Tibial nerve (tissue), 3 donors: ENCODE measurements around the gene FERD3L.

Source experiments
- CTCF ChIP-seq, 5 experiments: fragments of 200-600 bp in 3 of 5; fragments of 450-650 bp in 2 of 5; sonication (generic) in 3 of 5; IDR thresholded peaks; one replicate each; pipeline ENCODE4 v1.5.1; 2016 to 2019; ENCODE audit warnings: antibody characterized with exemption in 5 of 5, mild to moderate bottlenecking in 3 of 5, moderate library complexity in 2 of 5
- POLR2A ChIP-seq, 2 donors: fragments of 450-650 bp; IDR thresholded peaks; one replicate each; pipeline ENCODE4 v1.6.1; 2017; ENCODE audit warnings: antibody characterized with exemption in 2 of 2, mild to moderate bottlenecking in 2 of 2, moderate library complexity in 2 of 2

DNA sequence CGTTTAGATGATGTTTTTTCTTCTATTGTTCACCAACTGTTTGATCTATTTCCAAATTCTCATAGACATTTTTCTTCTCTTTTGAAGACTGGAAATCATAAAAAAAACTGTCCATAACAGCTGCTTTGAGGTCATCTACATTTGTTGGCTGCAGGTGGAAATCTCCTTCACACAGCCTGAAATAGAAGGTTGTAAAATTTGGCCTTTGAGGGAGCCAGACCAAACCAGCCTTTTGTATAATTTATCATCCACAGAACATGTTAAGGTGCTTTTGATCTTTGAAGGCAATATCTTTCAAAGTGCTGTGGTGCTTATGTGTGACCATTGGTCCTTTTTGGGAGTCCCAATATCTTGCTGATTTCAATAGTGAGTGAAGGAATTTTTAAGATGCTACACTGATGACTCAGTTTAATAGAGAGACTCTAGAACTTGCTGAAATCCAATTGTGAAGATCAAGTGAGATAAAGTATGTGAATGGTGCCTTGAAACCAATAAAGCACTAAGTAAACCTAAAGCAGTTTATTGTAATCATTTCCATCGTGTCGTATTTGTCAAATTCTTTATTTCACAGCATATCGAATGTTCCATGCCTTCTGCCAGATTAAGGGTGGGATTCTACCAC is 5.4 kb downstream of the FERD3L start:
- TF ChIP-seq POLR2A (IDR thresholded peaks at IDR 0.05): no peak
- no peak for TF ChIP-seq CTCF (IDR thresholded peaks at IDR 0.05)
